Spleen (tissue), 7 donors: ENCODE results near the gene KIAA0319L.

ENCODE experiments used
- CTCF ChIP-seq, 11 experiments: fragments of 200-600 bp in 7 of 11; fragments of 450-650 bp in 4 of 11; sonication (generic) in 4 of 11; IDR thresholded peaks in 8 of 11; conservative IDR thresholded peaks in 3 of 11; 1 replicate in 7 of 11; 2 replicates in 4 of 11; pipeline versions ENCODE4 v1.4.0 to v1.8.0; 2016 to 2021; ENCODE audit warnings: antibody characterized with exemption in 11 of 11, inconsistent platforms in 4 of 11, mild to moderate bottlenecking in 1 of 11
- POLR2A ChIP-seq, 3 donors: fragments of 450-650 bp; IDR thresholded peaks; one replicate each; pipeline ENCODE4 v1.5.1; 2017; ENCODE audit warnings: antibody characterized with exemption in 3 of 3, mild to moderate bottlenecking in 1 of 3
- donor health status: DM: no; HTN: no; CAD: no; lungs with moderate emphysema.
- donor health status: DM: no; HTN: no; CAD: no.
- donor health status: DM: no; HTN: no; CAD: no.

GRCh38 chr1:35572296-35572695 lies 15.1 kb upstream of the KIAA0319L start:
- TF ChIP-seq CTCF (IDR thresholded peaks at IDR 0.05 in 8 of 11, conservative IDR thresholded peaks at IDR 0.05 in 3 of 11), result no peak
- TF ChIP-seq POLR2A (IDR thresholded peaks at IDR 0.05), result no peak
